Esophagus squamous epithelium (tissue), 4 donors: ENCODE measurements around the gene MTHFSD.

Experiments used
- POLR2A ChIP-seq, 4 donors: fragments of 450-650 bp; IDR thresholded peaks; one replicate each; pipeline ENCODE4 v1.6.1; 2017; ENCODE audit warnings: antibody characterized with exemption in 4 of 4, mild to moderate bottlenecking in 4 of 4, moderate library complexity in 3 of 4
- TF ChIP-seq, protein P1 (sequence below), 6 experiments: fragments of 450-650 bp in 4 of 6; fragments of 200-600 bp in 2 of 6; sonication (generic) in 2 of 6; IDR thresholded peaks; one replicate each; pipeline ENCODE4 v1.5.1; 2016 to 2019; ENCODE audit warnings: antibody characterized with exemption in 6 of 6, mild to moderate bottlenecking in 4 of 6, moderate library complexity in 4 of 6

DNA sequence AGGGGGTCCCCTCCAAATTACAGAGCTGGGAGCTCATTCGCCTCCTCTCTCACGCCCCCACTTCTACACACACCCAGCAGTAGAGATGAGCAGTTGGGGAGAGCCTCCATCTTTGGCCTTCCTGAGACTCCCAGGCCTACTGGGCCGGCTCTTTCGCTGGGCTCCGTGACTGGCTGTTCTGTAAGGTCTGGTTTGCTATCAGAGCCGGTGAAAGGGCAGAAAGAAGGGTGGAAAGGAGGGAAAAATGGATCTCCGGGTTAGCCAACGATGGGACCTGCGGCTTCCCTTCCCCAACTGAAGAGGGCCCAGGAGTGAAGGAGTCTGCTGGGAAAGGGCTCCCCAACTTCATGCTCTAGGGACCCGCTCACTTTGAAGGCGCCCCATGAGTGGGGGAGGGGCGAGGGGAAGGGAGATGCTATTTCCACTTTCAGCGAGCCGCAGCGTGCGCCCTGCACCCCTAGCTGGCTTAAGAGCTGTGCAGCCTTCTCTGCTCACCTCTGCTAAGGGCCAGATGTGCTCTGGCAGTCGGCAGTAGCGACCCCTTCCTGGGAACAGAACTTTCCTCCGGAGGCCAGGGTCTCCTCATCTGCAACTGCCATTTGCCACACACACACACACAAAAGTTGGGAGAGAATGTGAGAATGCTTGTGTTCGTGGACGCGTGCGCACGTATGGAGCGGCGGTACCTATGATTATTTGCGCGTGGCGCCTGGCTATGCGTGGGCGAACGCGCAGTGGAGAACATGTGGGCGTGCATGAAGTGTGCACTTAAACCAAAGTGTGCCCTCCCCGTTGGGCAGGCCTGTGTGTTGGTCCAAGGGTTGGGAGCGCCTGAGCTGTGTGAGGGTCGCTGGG is 47.6 kb downstream of the MTHFSD start:
- TF ChIP-seq, protein P1, sequence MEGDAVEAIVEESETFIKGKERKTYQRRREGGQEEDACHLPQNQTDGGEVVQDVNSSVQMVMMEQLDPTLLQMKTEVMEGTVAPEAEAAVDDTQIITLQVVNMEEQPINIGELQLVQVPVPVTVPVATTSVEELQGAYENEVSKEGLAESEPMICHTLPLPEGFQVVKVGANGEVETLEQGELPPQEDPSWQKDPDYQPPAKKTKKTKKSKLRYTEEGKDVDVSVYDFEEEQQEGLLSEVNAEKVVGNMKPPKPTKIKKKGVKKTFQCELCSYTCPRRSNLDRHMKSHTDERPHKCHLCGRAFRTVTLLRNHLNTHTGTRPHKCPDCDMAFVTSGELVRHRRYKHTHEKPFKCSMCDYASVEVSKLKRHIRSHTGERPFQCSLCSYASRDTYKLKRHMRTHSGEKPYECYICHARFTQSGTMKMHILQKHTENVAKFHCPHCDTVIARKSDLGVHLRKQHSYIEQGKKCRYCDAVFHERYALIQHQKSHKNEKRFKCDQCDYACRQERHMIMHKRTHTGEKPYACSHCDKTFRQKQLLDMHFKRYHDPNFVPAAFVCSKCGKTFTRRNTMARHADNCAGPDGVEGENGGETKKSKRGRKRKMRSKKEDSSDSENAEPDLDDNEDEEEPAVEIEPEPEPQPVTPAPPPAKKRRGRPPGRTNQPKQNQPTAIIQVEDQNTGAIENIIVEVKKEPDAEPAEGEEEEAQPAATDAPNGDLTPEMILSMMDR (IDR thresholded peaks at IDR 0.05) = no peak
- TF ChIP-seq POLR2A (IDR thresholded peaks at IDR 0.05) = no peak
